HL-60 (cell line): Measurements from ENCODE around the gene FAM89B.

Experiments used
- DNase-seq, 2 experiments: peaks; one replicate each; pipeline ENCODE4 v3.0.0-alpha.2; 2010 to 2020; ENCODE audit warnings: low read depth in 1 of 2, low spot score in 1 of 2
- H3K27ac ChIP-seq: fragments of 250-450 bp; sonication (Bioruptor Pico); replicated peaks from 2 replicates; pipeline ENCODE4 v1.5.1; 2020; ENCODE audit warnings: mild to moderate bottlenecking, moderate library complexity
- H3K27me3 ChIP-seq: fragments of 250-450 bp; sonication (Bioruptor Pico); 2 replicates; pipeline ENCODE4 v1.5.1; 2021; ENCODE audit warnings: mild to moderate bottlenecking, moderate library complexity; ENCODE audit not compliant: insufficient read depth, poor library complexity, severe bottlenecking
- H3K4me3 ChIP-seq: replicated peaks from 2 replicates; pipeline ENCODE4 v1.5.1; 2011; ENCODE audit warnings: mild to moderate bottlenecking, control low read depth, low read length; ENCODE audit not compliant: insufficient read depth
- GABPA ChIP-seq: IDR thresholded peaks from 2 replicates; pipeline ENCODE4 v1.6.1; 2012; ENCODE audit warnings: low read depth
- POLR2AphosphoS5 ChIP-seq: IDR thresholded peaks from 2 replicates; pipeline ENCODE4 v1.6.1; 2012; ENCODE audit warnings: low read depth
- SPI1 ChIP-seq: IDR thresholded peaks from 2 replicates; pipeline ENCODE4 v1.6.1; 2012; ENCODE audit warnings: low read depth, mild to moderate bottlenecking, borderline replicate concordance
- TF ChIP-seq, protein P1 (sequence below): IDR thresholded peaks from one replicate; pipeline ENCODE4 v1.5.1; 2011; ENCODE audit warnings: low read length, control low read depth, inconsistent platforms; ENCODE audit not compliant: insufficient read depth
- TF ChIP-seq, protein P2 (sequence below): IDR thresholded peaks from 2 replicates; pipeline ENCODE4 v1.6.1; 2012; ENCODE audit warnings: low read depth; ENCODE audit not compliant: insufficient replicate concordance

The FAM89B gene

DNA sequence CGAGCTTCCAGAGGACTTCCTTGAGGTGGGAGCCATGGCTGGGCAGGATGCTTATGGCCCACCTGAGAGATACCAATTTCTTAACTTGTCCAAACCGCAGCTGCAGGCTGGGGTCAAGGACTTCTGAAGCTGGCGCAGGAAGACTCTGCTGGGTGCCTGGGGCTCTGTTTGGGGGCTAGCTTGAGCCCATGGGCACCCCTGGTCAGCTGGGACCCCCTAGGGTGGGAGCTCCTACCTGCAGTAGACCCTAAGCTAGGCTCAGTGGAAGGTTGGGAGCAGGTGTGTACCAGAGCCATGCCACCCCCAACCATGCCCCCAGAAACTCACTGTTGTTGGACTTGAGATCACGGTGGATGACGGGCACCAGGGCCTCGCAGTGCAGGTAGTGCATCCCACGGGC, 40.4 kb downstream of the FAM89B start:
- DNase-seq = no peak
- no peaks in the 10 kb centered on the region for H3K27me3 ChIP-seq
- H3K4me3 ChIP-seq = peak overlapping the region; percentile 88
- TF ChIP-seq, protein P1, sequence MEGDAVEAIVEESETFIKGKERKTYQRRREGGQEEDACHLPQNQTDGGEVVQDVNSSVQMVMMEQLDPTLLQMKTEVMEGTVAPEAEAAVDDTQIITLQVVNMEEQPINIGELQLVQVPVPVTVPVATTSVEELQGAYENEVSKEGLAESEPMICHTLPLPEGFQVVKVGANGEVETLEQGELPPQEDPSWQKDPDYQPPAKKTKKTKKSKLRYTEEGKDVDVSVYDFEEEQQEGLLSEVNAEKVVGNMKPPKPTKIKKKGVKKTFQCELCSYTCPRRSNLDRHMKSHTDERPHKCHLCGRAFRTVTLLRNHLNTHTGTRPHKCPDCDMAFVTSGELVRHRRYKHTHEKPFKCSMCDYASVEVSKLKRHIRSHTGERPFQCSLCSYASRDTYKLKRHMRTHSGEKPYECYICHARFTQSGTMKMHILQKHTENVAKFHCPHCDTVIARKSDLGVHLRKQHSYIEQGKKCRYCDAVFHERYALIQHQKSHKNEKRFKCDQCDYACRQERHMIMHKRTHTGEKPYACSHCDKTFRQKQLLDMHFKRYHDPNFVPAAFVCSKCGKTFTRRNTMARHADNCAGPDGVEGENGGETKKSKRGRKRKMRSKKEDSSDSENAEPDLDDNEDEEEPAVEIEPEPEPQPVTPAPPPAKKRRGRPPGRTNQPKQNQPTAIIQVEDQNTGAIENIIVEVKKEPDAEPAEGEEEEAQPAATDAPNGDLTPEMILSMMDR = no peak
- no peak for TF ChIP-seq SPI1
- no peak for TF ChIP-seq GABPA
- TF ChIP-seq, protein P2, sequence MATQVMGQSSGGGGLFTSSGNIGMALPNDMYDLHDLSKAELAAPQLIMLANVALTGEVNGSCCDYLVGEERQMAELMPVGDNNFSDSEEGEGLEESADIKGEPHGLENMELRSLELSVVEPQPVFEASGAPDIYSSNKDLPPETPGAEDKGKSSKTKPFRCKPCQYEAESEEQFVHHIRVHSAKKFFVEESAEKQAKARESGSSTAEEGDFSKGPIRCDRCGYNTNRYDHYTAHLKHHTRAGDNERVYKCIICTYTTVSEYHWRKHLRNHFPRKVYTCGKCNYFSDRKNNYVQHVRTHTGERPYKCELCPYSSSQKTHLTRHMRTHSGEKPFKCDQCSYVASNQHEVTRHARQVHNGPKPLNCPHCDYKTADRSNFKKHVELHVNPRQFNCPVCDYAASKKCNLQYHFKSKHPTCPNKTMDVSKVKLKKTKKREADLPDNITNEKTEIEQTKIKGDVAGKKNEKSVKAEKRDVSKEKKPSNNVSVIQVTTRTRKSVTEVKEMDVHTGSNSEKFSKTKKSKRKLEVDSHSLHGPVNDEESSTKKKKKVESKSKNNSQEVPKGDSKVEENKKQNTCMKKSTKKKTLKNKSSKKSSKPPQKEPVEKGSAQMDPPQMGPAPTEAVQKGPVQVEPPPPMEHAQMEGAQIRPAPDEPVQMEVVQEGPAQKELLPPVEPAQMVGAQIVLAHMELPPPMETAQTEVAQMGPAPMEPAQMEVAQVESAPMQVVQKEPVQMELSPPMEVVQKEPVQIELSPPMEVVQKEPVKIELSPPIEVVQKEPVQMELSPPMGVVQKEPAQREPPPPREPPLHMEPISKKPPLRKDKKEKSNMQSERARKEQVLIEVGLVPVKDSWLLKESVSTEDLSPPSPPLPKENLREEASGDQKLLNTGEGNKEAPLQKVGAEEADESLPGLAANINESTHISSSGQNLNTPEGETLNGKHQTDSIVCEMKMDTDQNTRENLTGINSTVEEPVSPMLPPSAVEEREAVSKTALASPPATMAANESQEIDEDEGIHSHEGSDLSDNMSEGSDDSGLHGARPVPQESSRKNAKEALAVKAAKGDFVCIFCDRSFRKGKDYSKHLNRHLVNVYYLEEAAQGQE = no peak
- H3K27ac ChIP-seq = no peak overlapping the region

DNA sequence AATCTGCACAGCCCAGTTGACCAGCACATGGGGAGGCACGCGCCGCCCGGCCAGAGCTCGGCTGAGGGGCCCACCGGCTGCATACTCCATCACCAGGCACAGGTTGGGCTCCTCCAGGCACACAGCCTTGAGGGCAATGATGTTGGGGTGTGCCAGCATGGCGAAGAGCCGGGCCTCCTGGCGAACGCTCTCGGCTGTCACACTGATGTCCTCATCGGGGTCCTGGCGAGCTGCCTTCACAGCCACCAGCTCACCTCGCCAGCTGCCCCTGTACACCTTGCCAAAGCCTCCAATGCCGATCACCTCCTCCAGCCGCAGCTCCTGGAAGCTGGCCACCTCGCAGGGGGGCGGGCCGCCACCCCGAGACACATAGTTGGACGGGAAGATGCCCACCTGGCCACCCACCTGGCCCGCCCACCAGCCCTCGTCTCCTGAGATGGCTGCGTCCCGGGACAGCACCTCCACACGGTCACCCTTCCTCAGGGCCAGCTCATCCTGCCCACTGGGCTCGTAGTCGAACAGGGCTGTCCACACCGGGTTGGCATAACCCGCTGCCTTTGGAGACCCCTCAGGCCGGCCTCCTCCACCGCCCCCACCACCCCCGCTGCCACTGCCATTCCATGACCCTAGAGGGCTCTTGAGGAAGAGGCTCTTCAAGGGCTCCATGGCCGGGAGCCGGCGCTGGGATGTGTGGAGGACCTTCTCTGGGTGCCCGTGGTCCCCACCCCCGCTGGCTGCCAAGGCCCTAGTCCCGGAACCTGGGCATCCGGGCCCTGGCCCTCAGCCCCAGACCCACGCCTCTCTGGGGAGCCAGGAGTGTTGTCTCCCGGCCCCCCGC, 41.0 kb downstream of the FAM89B start:
- DNase-seq = no peak
- TF ChIP-seq SPI1 = no peak
- TF ChIP-seq POLR2AphosphoS5 = no peak; the same call in 1 of the 2 replicates
- TF ChIP-seq, protein P2 = no peak
- TF ChIP-seq, protein P1 = no peak
- TF ChIP-seq GABPA = no peak
- H3K27ac ChIP-seq = peak overlapping the region; percentile 88
- peak overlapping the region; percentile 88 for H3K4me3 ChIP-seq
- no peaks in the 10 kb centered on the region for H3K27me3 ChIP-seq

DNA sequence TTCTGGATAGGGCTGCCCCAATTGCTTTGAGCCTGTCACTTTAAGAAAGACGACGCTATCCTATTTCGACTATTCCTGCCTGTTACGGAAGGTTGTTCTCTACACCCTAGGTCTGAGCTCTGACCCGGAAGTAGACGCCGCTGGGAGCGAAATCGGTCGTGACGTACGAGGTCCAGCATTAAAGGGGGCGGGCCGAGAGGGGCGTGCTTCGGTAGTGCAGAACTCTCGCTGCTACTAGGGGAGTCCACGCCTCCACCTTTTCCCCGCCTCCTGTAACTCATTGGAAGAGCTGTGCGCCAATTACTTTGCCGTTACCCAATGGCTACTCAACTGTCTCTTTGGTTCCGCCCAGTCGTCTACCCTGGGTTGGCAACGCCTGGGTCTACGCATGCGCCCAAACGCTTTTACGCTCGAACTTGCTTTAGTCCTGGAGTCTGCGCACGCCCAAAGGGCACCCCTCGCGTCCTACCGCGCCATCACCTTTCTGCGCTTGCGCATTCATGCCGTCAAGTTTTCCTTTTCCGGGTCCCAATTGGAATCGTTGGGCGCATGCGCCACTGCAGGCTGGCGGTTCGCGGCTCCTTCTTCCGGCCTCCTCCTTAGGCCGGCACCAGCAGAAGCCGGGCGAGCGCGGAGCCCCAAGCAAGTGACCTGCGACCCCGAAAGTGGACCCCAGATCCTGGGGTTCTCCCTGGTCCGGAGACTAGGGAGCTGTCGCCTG, 43.1 kb downstream of the FAM89B start, which contains the start of gene PCNX3:
Gene PCNX3, plus strand, starts transcription at position 548 of the 721 bp plus-strand sequence. CDS start 536 bp downstream, outside the sequence.
- peak within 1 kb of the TSS; percentile 89 for H3K27ac ChIP-seq
- no peaks in the 10 kb centered on the region for H3K27me3 ChIP-seq
- TF ChIP-seq SPI1 (no peak), GABPA (peak; percentile 93), POLR2AphosphoS5 (no peak; the same call in 1 of the 2 replicates)
- TF ChIP-seq, protein P1 = no peak
- TF ChIP-seq, protein P2 = no peak
- H3K4me3 ChIP-seq = peak within 1 kb of the TSS; percentile 97
- peak; percentile 100 for DNase-seq
